A172 (cell line): ENCODE measurements around the gene KIF7. TPM values are rescaled to one million over a fixed set of nuclear protein-coding genes. Genes with fewer than 3 reads are reported as not detected.
"Not testable (repeated sequence)": the region's sequence is repeated elsewhere in the genome, so short reads cannot be mapped to it uniquely, and the experiment has no call there.

Source experiments
- DNase-seq: peaks from one replicate; pipeline ENCODE4 v3.0.0-alpha.2; 2015; ENCODE audit warnings: low spot score
- total RNA-seq: library from RNA; depleted of rRNA; stranded (reverse); fragments of >200 nt; shearing (Covaris generic); gene quantifications from 2 replicates; pipeline ENCODE4 v1.2.3, GENCODE V29; 2014; rRNA removed

The KIF7 gene, protein sequence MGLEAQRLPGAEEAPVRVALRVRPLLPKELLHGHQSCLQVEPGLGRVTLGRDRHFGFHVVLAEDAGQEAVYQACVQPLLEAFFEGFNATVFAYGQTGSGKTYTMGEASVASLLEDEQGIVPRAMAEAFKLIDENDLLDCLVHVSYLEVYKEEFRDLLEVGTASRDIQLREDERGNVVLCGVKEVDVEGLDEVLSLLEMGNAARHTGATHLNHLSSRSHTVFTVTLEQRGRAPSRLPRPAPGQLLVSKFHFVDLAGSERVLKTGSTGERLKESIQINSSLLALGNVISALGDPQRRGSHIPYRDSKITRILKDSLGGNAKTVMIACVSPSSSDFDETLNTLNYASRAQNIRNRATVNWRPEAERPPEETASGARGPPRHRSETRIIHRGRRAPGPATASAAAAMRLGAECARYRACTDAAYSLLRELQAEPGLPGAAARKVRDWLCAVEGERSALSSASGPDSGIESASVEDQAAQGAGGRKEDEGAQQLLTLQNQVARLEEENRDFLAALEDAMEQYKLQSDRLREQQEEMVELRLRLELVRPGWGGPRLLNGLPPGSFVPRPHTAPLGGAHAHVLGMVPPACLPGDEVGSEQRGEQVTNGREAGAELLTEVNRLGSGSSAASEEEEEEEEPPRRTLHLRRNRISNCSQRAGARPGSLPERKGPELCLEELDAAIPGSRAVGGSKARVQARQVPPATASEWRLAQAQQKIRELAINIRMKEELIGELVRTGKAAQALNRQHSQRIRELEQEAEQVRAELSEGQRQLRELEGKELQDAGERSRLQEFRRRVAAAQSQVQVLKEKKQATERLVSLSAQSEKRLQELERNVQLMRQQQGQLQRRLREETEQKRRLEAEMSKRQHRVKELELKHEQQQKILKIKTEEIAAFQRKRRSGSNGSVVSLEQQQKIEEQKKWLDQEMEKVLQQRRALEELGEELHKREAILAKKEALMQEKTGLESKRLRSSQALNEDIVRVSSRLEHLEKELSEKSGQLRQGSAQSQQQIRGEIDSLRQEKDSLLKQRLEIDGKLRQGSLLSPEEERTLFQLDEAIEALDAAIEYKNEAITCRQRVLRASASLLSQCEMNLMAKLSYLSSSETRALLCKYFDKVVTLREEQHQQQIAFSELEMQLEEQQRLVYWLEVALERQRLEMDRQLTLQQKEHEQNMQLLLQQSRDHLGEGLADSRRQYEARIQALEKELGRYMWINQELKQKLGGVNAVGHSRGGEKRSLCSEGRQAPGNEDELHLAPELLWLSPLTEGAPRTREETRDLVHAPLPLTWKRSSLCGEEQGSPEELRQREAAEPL (N-terminal part only)
- 0.88 and 1.3 TPM in 2 replicates for total RNA-seq

DNA sequence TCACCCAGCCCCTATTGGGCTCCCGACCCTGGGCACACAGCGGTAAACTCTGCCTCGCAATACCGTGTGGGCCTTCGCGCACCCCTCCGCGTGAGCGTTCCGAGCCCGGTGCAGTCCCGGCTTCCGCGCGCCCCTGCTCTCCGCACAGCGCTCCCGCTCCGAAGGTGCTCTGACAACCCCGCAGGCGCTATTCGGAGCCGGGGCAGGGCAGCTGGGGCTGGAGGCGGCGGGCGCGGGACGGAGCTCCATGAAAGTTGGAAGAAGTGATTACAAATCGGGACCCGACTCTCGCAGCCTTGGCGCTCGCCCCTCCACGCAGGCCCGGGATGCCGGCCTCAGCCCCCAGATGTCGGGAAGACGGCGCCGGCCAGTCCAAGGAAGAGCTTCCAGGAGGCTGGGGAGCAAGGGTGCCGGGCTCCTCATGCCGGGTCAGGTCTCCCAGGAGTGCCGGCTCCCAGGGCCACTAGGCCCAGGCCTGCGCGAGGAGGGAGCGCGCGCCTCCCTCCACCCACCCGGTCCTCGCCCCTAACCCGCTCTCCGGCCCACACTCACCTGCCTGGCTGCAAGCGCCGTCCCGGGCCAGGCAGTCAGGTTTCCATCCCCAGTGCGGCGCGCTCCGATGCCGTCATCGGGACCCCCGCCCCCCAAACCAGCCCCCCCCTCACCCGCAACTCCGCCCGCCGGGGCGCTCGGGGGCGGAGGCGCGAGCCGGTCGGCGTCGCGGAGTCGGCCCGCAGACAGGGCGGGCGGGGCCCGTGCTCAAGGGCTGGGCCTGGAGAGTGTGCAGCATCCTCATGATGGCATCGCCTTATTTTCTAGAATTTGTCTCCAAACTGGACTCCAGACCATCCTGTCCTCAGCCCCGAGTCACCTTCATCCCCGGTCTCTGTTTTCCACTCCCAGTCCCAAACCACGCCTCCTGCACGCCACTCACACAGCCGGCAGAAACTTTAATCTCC is at the start of gene KIF7:
TSS of gene KIF7 (minus strand) at position 621 of the 959 bp plus-strand sequence. CDS start 2,537 bp downstream, outside the sequence.
- DNase-seq: no peak

DNA sequence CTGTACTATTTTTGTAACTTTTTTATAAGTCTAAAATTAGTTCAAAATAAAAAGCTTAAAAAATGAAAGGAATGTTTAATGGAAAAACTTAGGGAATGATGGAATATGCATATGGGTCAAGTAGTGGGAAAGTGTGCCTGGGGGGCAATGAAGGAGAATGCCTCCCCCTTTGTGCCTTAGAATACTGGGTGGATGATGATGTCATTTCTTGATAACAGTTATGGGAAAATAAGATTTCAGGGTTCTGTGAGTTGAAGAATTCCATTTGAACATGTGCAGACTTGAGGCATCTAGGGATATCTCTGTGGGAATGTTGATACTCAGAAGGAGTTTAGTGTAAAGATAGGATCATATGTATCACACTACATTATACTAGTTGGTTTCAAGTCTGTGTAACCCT is 49.1 kb upstream of the KIF7 start:
- no peak for DNase-seq

DNA sequence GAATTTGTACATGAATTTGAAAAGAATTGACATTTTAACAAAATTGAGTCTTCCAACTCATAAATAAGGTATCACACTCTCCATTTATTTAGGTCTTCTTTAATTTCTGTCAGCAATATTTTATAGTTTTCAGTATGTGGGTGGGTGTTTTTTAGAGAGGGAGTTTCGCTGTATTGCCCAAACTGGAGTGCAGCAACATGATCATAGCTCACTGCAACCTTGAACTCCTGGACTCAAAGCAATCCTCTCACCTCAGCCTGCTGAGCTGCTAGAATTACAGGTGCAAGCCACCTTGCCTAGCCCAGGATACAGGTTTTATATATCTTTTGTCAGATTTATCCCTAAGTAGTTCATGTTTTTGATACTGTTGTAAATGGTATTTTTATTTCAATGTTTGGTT is 39.9 kb upstream of the KIF7 start:
- no peak for DNase-seq

- no peak for DNase-seq
Observed at GRCh38 chr15:89693696-89694095, 38.4 kb upstream of the KIF7 start.

GRCh38 chr15:89693091-89693490 is 37.8 kb upstream of the KIF7 start:
- DNase-seq: no peak

DNA sequence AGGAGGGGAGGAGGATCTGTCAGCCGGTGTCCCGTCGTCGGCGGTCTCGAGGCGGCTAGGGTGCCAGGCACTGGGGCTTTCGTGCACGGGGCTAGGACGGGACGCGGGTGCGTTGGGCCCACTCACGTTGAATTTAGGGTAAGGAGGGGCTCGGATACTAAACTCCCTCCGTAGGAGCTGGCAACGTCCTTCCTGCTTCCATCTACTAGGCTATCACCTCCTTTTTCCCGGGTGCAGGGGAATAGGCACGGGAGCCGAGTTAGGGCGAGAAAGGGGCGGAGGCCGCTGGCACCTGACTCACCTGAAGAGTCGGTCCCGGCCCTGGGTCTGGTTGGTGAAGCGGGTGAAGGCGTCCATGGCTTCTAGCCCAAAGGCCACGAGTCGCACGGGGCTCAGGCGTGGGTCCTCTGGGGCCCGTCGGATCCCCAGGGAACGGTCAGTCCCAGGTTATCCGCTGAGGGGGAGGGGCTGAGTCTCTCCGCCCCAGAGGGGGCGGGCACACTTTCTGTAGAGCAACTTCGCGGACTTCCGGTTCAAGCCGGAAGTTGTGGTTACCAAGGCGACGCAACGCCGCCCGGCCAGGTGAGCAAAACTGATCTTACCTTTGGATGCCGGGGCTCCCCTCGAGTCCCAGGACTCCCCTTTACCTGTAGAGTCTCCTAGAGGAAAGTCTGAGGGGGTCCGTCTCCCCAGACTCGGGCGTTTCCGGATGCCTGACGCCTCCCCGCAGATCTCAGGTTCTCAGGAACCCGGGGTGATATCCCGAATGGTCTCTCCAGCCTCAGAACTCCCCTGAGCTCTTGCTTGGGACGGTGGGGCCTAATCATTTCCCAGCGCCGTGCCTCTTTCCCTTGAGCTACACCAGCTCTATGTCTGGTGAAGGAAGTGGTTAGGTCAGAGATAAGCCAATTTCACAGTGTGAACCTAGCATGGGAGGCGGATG is 35.3 kb upstream of the KIF7 start, which contains the start of the genes PEX11A and WDR93:
TSS of gene PEX11A (minus strand) at position 479 of the 943 bp plus-strand sequence. CDS start at position 357, 122 bp downstream.
TSS of gene WDR93 (plus strand) at position 536 of the 943 bp plus-strand sequence. CDS start 10,936 bp downstream, outside the sequence.
- peak; percentile 49 for DNase-seq

DNA sequence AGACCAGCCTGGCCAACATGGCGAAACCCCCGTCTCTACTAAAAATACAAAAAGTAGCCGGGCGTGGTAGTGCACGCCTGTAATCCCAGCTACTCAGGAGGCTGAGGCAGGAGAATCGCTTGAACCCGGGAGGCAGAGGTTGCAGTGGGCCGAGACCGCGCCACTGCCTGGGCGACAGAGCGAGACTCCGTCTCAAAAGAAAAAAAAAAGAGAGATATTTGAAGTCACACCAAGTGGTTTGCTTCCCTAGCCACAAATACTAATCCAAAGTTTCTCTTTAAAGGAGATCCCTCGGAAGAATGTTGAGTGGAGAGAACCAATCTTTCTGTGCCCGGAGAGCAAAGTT is 34.6 kb upstream of the KIF7 start:
- not testable (repeated sequence) for DNase-seq

DNA sequence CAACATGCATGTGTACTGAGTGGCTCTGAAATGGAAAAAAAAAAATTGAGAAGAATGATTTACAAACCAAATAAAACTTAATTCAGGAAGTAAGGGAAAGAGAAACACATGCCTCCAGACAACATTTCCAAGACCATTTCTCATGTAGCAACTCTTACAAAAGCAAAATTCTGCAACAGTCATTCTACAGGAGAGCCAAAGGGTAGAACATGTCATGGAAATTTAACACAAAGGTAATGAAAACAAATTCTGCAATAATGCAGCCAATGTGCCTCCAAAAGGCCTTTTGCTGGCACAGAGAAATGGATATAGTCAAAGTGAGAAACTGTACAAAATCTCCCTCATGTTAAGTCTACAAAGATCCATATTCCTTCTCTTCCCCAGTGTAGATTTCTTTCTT is 31.3 kb upstream of the KIF7 start:
- DNase-seq: no peak

DNA sequence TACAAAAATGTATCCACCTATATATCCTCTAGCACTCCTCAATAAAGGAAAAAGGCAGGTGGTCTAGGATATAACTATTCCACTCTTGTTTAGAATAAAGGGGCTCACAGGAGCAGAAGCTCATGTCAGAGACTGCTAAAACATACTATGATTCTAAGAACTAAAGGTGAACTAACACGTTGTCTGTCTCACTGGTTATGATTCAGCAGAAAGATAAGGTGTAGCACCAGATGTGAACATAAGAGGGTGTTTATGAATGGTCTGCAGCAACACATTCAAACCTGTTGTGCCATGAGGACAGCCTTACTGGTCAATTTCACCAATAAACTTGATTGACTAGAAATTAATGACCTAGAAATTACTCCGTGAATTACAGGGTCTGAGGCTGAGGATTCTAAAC is 30.7 kb upstream of the KIF7 start:
- no peak for DNase-seq

- no peak for DNase-seq
Observed at GRCh38 chr15:89681146-89681545, 25.9 kb upstream of the KIF7 start.

GRCh38 chr15:89680282-89680873 is 25.1 kb upstream of the KIF7 start:
- DNase-seq: peak; percentile 2

GRCh38 chr15:89679212-89679611 is 23.9 kb upstream of the KIF7 start, which contains the start of gene PLIN1:
PLIN1 (minus strand) TSS chr15:89679367; CDS start chr15:89677489, 1,878 bp downstream.
- DNase-seq: no peak

- no peak for DNase-seq
Observed at GRCh38 chr15:89677381-89677780, 22.1 kb upstream of the KIF7 start.

- no peak for DNase-seq
Observed at GRCh38 chr15:89675606-89676005, 20.3 kb upstream of the KIF7 start.

DNA sequence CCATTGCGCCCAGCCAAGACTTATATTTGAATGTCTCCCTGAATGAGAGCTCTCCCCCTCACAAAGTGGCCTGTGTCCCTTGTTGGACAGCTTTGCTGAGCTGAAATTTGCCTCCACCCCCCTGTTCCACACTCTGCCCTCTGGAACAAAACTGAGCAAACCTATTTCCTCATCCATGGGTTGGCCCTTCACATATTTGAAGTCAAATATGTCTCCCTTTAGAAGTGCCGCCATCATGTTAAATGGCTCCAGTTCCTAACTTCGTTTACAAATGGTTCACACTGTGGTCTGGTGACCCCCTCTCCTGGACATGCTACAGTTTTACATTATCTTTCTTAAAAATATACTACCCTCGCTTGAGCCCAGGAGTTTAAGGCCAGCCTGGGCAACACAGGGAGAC is 19.3 kb upstream of the KIF7 start:
- DNase-seq: no peak

- no peak for DNase-seq
Observed at GRCh38 chr15:89673165-89673512, 17.9 kb upstream of the KIF7 start.

DNA sequence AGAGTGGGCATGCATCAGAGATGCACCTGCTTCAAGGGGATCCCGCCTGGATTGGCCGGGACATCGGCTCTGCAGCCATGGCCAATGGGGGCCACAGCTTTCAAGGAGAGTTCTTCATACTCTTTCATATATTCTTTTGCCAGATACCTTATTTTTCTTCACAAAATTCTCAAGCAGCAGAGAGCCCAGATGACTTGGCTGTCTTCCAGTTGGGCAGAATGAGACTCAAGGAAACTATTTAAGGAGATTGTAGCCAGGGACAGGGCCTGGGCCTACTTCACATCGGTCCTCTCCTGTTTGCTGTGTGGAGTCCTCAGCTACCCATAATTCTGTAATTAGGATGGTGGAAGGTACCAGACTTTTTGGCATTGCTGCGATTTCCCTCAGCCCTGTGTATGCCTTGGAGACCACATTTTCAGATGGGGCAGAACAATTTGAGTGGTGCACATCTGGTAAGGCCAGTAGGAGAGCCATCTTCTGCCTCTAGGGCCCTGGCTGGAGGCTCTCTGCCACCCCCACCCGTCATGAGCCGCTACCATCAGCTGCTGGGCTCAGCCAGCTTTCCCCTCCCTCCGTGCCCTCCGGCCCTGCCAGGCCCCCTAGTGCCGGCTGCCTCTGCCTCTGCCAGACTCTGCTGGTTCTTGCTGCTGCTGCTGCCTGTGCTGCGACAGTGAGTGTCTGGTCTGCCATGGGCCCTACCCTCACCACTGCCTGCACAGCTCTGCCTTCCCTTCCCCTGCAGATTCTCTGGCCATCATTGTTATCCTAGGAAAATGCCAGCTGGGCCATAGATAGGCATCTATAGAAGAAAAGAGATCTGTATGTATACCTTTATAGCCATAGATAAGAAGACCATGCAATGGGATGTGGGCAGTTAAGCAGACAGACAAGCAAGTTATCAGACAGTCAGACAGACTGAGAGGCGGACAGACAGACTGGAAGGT is 17.2 kb upstream of the KIF7 start:
- DNase-seq: no peak

DNA sequence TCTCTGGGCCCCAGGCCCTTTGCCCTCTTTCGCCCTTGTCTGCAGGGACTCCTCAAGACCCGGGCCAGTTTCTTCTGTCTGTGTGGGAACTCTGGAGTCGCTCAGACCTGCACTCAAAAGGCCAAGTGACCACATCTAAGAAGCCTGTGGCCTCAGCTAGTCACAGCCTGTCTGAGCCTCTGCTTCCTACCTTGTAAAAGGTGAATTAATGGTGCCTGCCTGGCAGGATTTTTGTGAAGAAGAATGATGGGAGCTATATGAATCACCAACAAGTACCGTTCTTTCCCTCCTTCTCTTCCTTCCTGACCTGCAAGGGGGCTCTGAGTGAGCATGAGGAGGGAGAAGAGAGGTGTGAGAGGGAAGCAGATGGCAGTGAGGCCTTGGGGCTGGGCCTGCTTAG is 16.4 kb upstream of the KIF7 start:
- no peak for DNase-seq
